Ecto neural progenitor cell (in vitro differentiated cells): ENCODE measurements around the gene HIVEP2.

Experiments
- DNase-seq: peaks from one replicate; pipeline ENCODE4 v3.0.0-alpha.2; 2018; ENCODE audit warnings: low spot score

The HIVEP2 gene

DNA sequence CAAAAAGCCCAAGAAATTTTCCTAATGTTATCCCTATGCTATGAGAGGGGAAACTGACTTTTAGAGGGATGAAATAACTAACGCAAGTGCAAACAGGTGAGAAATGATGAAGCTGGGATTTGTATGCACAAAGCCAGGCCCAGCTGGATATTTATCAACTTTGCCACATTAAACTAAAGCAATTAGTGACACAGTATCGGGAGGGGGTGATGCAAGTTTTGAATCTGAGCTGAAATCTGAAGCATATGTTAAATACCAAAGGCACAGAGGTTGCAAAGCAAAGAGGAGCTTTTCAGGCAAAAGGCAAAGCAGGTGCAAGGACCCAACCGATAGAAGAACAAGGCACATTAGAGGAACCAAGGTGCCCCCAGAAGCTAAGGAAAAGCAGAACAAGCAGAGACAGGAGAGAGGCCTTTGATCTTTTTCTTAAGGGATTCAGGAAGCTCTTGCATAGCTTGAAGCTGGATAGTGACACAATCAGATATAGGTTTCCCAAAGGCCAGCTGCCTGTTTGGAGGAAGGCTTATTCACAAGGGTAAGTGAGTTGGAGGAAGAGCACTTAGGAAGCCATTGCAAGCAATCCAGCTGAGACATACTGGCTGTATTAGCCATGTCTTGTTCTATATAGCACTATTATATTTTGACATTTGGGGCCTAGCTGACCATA lies 207.5 kb downstream of the HIVEP2 start:
- no peak for DNase-seq

DNA sequence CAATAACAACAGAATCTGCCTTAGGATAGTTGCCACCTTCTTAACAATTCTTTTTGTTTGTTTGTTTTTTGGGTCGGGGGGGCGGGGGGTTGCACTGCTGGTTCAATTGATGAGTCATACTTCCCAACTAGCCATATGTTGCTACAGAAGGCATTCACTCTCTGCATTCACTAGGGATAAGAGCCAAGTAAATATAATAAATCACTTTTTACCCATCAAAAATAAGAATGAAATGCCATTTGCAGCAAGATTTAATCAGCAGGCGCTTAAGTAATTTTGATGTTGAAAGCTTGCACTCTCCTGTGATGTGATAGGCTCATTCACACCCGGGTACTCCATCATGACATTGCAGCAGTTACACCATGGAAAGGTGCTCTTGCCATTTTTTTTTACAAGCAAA lies 209.8 kb downstream of the HIVEP2 start:
- DNase-seq: no peak

DNA sequence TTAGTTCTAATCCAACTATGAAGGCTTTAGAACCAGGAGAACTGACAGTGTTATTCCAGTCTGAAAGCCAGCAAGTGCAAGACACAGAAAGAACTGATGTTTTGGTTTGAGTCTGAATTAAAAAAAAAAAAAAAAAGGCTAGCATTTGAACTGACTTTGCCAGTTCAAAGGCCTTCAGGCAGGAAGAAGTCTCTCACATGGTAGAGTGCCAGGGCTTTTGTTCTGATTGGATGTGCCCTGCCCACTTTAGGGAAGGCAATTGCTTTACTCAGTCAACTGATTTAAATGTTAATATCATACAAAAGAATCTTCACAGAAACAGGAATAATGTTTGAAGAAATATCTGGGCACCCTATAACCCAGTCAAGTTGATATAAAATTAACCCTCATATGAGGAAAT lies 212.2 kb downstream of the HIVEP2 start:
- no peak for DNase-seq

DNA sequence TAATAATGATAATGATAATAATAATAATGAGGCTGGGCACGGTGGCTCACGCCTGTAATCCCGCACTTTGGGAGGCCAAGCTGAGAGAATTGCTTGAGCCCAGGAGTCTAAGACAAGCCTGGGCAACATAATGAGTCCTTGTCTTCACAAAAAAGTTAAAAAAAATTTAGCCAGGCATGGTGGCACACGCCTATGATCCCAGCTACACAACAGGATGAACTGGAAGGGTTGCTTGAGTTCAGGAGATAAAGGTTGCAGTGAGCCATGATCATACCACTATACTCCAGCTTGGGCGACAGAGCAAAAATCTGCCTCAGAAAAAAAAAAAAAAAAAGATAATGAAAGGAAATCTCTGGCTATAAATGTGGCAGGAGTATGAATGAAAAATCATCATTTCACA lies 213.4 kb downstream of the HIVEP2 start:
- no peak for DNase-seq

DNA sequence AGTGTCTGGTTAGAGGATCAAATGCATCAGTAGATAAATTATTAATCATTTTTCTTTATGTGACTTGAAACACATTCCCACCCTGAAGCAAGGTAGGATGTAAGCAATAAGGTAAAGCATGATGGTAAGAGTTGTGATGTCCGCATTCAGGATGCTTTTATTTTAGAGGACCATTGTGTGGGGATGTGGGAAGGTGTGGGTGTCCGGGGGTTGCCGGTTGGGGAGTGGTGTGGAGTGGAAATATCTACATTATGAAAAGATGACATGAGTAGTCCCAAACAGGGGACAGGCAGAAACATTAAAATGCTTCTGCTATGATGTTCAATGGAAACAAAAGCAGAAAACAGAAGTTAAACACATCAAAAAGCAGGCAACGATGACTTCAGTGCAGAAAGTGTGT lies 215.4 kb downstream of the HIVEP2 start:
- DNase-seq: no peak

DNA sequence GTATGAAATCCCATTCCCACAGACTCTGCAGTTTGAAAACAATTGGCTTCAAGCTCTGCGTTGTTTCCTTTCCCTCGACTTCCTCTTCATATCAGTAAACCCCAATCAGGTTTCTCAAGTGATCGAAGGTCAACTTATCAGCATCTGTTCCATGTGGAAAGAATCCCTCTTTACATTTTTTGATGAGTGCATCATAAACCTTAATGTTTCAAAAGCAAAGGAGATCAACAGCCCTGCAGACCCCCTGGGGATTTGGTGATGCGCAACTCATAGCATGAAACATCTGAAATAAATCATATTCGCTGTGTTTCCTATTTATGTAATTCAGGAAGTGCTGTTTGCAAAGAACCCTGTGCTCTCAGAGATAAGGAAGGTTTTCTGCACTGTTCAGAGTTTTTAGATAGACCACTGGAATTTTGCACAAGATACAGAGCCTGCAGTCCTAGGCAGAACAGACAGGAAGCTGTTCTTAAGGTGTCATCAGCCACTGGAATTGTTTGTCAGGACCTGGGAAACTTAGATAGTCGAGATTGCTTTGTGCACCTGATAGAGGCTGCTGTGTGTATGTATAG lies 216.0 kb downstream of the HIVEP2 start:
- DNase-seq: no peak

DNA sequence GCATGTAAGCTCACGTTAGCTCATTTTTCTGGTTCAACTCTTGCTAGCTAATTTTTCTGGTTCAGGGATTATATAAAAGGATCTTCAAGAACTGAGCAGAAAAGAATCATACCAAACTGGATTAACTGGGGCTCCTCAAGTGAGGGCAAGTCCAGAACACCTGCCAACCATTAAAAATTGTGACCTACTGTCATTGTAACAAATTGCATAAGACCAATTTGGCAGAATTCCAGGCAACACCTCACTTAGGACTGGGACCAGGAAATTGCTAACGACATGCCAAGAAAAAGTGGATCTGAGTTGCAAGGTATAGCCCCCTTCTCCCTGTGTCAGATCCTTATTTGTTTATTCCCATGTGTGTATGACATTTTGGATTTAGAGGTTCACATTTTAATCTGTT lies 216.6 kb downstream of the HIVEP2 start:
- no peak for DNase-seq

DNA sequence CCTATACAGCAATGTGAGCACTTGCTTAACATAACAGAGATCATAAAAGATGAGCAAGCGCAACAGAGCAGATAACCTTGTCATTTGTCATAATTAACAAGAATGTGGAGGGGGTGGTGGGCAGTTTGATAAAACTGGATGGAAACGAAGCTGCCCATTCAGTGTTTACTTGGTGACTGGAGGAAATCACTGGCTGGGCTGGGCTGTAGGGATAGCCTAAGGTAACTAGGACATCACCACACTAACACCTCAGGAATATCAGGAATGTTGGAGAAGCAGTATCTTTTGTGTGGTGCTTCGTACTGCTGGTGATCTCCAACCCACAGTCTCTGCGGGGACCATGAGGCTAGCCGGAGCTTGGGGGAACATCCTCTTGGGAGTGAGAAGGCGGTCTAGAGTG lies 218.4 kb downstream of the HIVEP2 start:
- DNase-seq: no peak

DNA sequence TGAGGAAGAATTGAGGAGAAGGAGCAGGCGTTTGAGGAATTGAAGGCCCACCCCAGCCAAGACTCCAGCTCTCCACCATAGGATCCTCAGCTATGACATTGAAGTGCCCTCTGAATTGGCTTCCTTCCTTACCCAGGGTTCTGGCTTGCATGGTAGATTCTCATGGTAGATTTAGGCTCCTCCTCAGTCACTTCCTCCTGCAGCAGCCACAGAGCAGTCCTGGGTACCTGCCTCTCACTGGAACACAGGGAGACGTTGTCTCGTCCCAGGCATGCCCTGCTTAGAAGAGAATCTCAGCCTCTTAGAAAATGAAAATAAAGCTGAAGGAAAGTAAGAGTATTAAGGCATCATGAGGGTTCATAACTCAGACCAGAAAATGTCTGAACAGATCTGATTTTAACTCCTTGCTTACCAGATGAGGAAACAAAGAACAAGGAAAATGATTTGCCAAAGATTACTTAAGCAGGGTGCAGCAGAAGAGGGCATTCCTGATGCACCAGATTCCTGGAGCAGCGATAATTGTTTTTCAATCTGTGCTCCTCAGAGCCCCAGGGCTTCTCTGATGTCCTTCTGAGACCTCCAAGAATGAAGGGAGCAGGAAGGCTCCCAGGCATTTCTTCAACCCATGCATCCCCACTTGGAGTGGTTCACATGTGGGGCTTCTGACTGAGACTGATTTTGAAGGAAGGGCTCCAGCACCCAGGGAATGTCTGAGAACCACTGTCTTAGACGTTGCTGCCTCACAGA lies 219.8 kb downstream of the HIVEP2 start:
- DNase-seq: no peak

DNA sequence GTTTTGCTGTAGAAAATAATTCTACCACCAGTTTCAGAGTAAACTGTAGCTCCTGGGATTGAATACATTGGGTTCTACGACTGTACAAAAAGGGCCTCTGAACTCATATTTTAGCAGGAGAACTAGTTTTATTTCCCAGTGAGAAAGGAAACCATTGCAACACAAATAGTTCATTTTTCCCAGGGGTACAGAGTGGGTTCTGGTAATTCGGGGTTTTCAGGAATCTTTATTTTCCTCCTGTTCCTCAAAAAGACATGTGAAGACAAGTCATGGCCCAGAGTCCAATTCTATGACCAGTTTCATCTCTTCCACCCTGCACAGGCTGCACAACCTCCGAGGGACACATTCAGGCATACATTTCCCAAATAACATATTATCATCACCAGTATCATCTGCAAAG lies 222.1 kb downstream of the HIVEP2 start:
- DNase-seq: no peak

DNA sequence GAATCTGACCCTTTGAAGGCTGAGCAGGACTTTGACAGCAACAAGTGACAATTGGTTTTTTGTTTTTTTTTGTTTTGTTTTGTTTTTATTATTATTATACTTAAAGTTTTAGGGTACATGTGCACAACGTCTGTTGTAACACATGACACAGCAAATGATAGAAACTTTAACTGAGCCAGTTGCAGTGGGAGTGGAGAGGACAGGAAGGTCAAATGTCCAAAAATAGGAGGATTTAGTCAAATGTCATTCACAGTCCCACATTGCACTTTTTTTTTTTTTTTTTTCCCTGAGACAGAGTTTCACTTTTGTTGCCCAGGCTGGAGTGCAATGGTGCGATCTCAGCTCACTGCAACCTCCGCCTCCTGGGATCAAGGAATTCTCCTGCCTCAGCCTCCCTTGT lies 223.0 kb downstream of the HIVEP2 start:
- no peak for DNase-seq

DNA sequence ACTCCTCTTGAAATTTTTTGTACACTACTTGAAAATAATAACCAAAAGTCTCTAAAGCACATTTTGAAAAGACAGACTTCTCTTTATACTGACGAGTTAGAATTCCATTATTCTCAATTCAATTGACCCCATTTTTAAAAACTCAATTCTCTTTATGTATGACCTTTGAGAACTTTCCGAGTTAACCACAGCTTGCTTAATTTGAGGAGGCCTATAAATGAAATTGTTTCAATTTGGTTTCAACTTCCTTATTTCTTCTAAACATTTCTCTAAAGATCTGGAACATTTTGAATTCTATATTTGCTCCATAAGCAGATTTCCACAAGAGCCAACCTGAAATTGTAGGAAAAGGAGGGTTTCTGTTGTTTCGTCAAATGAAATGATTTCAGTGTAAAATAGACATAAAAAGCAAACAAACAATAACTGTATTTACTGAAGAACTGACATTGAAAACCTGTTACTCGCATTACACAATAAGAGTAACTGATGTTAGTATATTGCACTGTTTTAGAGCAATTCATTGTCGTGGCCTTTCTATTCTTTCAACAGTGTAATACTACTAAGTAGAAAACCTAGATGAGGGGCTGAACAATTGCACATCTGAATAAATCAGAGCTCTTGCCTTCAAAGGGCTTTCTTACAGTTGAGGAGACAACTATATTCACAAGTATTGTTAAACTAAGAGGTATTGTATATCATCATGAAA lies 223.6 kb downstream of the HIVEP2 start:
- no peak for DNase-seq

DNA sequence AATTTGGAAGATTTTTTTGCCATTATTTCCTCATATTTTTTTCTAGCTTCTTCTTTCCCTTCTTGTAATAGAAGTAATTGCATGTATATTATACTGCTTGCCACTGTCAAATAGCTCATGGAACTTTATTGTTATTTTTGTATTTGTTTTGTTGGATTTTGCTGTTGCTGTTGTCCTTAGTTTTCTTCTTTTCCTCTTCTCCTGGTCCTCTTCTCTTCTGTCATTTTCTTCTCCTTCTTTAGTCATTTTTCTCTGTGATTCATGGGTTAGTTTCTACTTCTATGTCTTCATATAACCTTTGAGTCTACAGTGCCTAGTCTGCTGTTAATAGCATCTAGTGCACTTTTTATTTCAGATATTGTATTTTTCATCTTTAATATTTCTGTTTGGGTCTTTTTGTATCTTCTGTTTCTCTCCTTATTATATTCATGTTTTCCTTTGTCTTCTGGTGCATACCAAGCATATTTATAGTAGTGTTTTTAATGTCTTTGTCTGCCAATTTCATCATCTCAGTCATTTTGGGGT lies 226.2 kb downstream of the HIVEP2 start:
- DNase-seq: no peak

DNA sequence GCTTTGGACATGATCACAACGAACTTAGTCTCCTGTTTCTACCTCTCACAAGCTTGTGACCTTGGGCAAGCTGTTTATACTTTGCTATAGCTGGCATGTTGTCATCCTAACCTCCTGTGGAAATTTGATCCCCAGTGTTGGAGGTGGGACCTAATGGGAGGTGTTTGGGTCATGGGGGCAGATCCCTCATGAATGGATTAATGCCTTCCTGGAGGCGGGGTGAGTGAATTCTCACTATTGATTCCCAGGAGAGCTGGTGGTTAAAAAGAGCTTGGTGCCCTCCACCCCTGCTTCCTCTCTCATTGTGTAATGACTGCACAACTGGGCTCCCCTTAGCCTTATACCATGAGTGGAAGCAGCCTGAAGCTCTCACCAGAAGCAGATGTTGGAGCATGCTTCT lies 228.9 kb downstream of the HIVEP2 start:
- DNase-seq: no peak

DNA sequence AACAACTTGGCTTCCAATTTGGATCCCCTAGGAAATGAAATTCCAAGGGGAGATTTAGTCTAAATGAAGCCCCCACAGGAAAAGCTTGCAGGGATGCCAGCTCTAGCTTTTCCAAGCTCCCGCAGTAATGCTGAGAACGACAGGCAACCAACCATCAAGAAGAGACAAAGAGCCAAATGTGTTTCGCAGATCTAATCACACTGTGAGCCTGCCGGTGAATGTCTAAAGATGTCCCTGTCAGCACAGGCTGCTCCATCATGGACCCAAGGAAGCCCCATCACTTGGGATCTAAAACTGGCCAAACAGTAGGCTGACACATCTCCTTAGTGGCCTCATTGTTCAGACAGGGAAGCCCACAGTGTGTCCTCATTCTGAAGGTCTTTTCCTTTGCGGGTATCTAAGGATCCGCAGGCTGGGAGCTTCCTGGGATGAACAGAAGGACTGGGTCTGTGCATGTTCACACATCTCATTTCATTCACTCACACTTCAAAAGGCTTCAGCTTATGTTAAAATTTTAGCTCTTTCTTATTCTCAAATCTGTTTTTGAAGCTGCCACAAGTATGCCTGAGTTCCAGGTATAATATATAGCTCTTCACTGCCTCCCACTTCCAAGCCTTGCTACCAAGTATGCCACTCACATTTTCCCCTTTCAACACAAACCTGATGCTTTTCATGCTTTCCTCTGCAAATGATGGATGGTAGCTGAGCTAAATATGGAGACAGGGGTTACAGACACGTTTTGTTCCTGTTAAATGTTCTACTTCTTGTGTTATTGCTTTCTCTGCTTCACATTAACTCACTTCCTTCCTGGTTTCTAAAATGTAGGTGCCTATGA lies 229.8 kb downstream of the HIVEP2 start:
- DNase-seq: no peak

DNA sequence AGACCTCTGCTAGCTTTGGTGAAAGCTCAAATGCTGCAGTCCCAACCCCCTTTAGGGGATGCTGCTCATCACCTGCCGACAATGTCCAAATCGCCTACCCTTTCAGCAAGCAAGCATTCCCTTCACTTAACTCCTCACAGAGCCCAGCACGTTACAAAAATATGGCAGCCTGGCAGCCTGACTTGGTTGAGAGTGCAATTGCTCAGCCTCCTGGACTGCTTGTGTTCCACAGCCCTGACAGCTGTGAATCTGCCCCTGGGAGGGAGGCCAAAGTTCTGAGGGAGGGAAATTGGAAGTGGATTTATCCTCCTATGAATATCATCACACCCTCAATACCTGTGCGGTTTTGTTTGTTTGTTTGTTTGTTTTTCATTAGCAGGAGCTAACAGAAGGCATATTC lies 231.0 kb downstream of the HIVEP2 start:
- no peak for DNase-seq

DNA sequence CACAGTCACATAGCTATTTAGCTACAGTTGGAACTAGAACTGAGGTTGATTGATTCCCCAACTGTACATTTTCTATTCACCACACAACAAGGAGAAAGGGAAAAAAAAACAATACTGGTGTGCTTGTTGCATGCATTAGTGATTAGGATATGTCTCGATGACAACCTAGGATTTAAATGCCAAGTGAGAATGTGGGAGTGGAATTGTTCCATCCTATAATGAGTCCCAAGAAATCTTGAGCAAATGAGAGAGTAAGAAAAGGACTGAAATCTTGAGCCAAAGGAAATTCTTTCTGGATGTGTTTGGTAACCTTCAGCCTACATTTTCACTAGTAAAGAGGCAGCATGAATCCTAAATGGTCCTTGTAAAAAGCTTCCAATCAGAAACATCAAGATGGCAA lies 232.7 kb downstream of the HIVEP2 start:
- DNase-seq: no peak

DNA sequence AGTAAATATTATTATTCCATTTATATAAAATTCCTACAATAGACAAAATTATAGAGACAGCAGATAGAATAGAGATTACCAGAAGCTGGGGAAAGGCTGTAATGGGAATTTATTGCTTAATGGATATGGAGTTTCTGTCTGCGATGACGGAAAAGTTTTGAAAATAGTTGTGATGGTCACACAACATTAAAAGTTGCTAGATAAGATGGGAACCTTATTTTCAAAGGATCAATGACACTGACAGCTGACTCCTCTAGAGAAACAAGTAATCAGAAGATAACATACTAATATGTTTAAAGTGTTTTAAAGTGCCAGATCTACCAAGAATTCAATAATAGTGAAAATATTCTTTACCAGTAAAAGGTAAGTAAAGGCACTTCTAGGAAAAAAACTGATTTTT lies 236.3 kb downstream of the HIVEP2 start:
- no peak for DNase-seq

DNA sequence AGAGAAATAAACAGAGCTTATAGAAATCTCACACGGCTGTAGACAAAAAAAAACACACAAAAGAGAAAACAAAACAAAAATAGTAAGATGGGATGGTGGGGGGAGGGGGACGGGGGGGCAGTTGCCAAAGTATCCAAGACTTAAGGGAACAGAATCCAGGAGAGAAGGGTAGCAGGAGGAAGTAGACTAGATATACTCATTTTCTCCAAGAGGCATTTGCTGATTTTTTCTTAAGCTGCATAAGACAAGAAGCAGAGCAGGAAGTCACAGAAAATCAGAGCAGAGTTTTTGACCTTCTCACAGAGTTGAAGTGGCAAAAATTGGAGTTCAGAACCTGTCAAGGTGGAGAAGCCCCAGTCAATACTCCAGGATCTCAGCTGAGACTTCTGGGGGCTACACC lies 237.7 kb downstream of the HIVEP2 start:
- DNase-seq: no peak

DNA sequence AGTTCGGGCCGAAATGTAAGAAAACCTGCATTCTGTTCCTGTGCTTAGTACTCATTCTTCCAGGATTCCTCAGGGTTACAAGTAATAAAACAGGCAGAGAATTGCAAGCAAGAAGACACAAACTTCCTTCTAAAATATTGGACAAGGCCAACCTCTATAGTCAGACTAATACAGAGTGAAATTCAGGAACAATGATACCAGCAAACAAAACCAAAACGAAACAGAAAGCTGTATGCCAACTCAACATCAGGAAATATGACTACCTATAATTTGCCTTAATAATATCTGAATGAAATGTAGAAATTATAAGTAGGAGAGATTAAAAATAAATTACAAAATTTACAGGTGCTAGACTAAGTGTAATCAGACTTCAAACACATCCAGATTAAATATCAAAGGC lies 238.8 kb downstream of the HIVEP2 start:
- DNase-seq: no peak

DNA sequence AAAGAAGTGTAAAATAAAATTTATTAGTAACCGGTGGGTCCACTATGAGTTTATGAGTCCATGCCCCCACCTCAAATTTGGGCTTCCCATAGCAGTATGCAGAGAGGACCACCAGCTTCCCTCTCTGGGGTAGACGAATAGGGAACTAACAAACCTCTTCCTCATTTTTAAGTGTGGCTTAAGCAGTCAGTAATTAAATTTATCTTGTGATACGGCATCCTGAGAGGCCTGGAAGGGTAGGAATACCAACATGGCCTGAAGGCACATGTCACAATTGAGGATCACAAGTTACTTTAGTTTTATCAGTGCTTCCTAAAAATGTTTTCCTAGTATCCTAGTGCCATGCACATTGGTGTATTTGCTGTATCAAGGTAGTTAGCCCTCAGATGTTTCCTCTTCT lies 239.9 kb downstream of the HIVEP2 start:
- no peak for DNase-seq
